ENCODE data around the gene ZMAT5.

ZMAT5 gene

GRCh38 chr22:29766632-29767170 is at the start of gene ZMAT5:
Gene ZMAT5 (minus strand): TSS chr22:29767007. CDS start chr22:29748544, 18,463 bp downstream.
- peak; percentile 92 for DNase-seq

DNA sequence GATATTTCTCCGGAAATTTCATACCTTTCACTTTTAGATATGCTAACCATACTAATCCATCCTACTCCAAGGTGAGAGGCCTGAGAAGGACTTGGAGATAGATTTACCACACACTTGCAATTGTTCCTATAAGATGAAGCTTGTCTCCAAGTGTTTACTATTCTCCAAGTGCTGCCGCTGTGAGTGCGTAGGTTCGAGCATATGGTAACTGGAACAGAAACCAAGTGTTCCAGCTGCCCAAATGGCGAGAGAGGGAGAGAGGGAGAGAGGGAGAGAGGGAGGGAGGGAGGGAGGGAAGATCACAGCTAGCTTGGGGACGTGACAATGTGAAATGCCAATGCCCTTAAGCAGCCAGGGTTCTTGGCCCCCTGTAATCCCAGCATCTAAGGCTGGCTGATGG is 49.7 kb upstream of the ZMAT5 start:
- no peak for DNase-seq

- no peak for DNase-seq
Observed at GRCh38 chr22:29816128-29816527, 49.3 kb upstream of the ZMAT5 start.

GRCh38 chr22:29815580-29815979 is 48.8 kb upstream of the ZMAT5 start:
- DNase-seq: no peak

DNA sequence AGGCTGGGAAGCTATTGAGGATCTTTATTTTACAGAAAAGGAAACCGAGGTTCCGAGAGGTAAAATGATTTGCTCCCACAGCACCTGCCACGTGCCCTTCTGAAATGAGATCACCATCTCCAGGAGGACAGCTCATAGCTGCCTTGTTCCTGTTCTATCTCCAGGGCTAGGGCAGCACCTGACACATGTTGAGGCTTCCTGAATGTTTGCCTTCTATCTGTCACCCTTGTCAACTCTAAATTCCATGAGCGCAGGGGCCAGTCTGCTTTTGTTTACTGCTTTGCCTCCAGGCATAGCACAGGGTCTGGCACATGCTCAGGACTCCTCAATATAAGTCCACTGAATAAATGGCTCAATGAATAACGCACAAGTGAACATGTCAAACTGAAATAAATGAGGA is 47.2 kb upstream of the ZMAT5 start:
- no peak for DNase-seq

DNA sequence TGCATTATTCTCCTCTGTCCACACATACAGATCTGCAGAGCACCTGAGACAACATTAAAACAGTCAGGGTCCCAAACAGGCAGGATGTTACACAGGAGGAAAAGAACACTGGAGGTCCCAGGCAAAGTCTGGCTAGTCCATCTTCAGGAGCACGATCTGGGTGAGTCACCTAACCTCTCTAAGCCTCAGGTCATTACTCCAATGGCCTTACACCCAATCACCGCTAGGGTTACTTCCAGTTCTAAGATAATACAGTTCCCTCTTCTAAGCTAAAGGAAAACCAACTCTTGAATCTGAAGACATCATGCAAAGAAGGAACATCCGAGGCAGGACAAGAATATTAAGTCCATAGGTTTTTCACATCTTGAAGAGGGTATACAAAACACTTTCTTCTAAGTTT is 46.8 kb upstream of the ZMAT5 start:
- no peak for DNase-seq

GRCh38 chr22:29813126-29813525 is 46.3 kb upstream of the ZMAT5 start:
- no peak for DNase-seq

DNA sequence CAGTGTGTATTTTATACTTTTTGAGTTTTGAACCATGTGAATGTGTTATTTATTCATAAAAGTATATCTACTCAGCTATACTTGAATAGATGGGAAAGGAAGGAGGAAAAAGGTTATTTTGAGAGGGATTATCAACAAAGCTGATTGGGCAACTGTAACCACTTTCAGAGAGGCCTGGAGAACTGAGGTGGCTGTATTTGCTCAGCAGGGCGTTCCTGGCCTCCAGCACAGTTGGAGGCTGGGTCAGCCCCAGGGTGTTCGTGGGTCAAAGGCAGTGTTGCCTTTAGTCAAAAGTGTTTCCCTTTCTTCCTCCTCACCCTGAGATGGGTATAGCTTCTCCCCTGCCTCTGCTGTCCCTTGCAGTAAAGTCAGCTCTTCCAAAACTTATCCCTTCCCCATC is 44.6 kb upstream of the ZMAT5 start:
- DNase-seq: no peak

GRCh38 chr22:29810216-29810615 is 43.4 kb upstream of the ZMAT5 start:
- no peak for DNase-seq

DNA sequence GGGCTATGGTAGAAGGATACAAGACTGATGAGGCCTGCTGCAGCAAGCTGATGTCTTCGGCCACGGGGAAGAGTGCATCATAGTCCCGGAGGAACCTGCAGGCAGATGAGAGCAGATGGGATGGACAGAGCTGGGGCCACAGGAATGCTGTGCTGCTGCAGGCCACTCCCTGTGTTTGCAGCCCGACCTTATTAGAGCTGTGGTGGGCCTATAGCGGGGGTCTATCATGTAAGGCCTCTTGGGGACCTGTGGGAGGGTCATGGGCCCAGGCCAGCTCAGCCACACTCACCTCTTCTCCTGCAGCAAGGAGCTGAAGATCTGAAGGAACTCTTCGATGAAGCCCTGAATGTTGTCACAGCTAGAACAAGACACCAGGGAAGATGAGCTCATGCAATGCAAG is 39.4 kb upstream of the ZMAT5 start:
- no peak for DNase-seq

DNA sequence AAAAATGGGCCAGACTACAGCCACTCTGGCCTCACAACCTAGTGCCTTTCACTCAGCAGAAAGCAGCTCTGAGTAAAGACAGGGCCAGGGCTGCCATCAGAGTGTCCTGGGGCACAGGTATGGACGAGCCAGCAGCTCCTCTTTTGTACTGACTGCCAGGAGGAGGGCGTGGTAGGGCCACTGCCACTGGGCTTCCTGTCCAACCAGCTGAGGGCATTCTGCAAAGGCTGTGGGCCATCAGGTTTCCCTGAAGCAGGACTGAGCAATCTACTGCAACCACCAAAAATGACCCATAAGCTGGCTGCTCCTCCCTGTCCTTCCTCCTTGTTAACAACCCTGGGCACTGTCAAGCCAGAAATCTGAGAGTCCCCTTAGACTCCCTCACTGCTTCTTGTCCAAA is 38.2 kb upstream of the ZMAT5 start:
- no peak for DNase-seq

DNA sequence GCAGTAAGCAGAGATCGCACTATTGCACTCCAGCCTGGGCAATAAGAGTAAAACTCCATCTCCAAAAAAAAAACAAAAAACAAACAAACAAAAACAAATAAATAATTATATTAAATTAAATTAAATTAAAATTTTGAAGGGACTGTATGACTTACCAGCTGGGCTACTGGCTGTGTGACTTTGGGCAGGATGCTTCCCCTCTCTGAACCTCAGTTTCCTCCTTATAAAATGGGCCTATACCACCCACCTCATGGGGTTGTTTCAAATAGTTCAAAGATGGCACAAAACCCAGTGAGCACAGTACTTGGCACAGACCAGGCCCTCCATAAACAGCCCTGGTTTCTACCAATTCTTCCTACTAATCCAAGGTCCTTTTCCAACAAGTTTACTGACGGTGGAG is 36.4 kb upstream of the ZMAT5 start:
- no peak for DNase-seq

- no peak for DNase-seq
Observed at GRCh38 chr22:29801796-29802195, 35.0 kb upstream of the ZMAT5 start.

- no peak for DNase-seq
Observed at GRCh38 chr22:29801153-29801552, 34.3 kb upstream of the ZMAT5 start.

DNA sequence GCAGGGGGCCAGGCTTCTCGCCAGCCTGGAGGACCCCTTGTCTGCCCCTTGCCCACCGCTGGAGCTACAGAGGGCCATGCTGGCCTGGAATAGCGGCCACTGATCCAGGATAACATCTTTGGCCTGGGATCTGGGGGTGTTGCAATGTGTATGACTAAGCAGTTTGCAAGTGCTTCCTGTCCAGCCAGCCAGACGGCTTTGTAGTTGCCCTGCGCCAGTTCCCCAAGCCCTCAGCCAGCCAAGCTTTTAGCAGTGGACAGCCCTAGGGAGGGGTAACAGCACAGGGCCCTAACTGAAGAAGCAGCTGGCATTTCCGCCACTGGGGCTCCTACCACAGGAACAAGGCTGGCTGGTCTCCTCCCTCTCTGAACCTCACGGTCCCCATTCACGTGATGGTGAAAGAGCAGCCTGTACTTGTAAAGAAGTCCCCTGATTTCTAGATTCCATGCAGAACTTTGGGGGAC is 32.4 kb upstream of the ZMAT5 start:
- no peak for DNase-seq

DNA sequence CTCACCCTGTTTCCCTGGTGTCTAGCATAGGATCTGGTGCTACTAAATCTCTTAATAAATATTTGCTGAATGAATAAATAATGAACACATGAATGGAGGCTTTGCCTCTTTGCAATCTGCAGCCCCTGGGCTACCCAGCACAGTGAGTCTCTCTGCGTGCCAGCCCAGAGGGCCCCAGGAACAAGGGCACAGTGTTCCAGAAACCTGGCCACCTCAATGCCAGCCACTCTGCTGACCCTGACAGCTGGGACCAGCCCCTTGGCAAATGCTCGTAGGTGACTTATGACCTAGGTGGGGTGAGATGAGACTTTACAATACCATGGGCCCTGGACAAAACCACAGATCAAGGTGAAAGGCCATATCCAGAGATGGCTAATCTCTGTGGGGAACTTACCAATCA is 32.0 kb upstream of the ZMAT5 start:
- DNase-seq: no peak

DNA sequence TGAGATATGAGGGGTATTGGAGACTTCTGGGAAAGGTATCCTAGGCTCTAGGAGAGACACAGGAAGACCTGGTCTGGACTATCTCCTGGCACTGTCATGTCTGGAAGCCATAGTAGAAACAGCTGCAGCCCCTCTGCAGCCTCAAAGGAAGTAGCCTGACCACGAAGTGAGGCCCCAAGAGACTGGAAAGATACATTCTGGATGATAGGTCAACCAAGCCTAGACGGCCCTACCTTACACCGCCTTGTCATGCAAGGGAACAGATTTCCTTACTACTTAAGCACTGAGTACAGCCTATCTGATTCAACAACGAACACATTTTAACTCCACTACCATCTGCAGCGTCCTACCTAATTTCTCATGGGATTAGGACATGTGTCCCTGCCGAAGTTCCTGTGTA is 31.5 kb upstream of the ZMAT5 start:
- no peak for DNase-seq

DNA sequence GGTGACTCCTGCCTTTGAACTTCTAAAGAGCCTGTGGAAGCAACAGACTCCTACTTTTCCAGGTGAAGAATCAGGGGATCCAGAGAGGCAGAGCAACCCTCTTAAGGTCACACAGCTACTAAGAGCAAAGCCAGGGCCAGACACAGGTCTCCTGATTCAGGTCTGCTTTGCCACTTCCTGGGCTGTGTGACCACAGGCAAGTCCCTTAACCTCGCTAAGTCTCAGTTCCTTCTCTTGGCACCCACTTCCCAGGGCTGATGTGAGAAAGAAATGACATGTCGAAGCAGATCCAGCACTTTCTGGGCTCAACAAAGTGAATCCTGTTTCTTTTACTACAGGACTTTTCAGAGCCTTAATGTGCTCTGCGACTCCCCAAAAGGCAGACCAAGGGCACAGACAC is 30.5 kb upstream of the ZMAT5 start:
- no peak for DNase-seq

GRCh38 chr22:29795663-29796062 is 28.9 kb upstream of the ZMAT5 start:
- no peak for DNase-seq

GRCh38 chr22:29793396-29793795 is 26.6 kb upstream of the ZMAT5 start:
- DNase-seq: no peak

GRCh38 chr22:29790061-29790460 is 23.3 kb upstream of the ZMAT5 start:
- no peak for DNase-seq

- DNase-seq: no peak
Observed at GRCh38 chr22:29788339-29789279, 21.8 kb upstream of the ZMAT5 start.

DNA sequence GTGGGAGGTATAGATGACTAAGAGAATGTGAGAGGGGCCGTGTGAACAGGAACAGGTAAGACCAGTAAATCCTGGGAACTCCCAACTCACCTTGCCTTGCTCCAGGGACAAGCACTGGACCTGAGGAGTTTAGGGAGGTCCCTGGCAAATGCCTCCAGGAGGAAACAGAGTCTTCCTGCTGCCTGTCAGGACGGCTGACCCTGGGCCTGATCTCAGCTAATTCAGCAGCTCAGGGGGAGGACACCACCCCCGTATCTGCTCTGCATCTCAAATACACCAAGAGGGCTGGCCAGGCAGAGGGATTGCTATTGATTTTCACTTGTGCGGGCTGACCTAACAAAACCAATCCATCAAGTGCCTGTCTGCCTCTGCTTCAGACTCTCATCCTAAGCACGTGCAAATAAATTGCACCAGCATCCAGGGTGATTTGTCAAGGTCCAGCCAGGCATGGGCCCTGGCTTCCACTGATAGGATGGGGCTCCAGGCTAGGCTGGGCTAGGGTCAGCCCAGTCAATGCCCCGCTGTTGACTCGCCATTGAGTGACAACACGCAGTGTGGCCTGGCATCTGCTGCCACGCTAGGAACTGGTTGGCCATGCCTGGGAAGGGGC is 20.7 kb upstream of the ZMAT5 start:
- DNase-seq: no peak

DNA sequence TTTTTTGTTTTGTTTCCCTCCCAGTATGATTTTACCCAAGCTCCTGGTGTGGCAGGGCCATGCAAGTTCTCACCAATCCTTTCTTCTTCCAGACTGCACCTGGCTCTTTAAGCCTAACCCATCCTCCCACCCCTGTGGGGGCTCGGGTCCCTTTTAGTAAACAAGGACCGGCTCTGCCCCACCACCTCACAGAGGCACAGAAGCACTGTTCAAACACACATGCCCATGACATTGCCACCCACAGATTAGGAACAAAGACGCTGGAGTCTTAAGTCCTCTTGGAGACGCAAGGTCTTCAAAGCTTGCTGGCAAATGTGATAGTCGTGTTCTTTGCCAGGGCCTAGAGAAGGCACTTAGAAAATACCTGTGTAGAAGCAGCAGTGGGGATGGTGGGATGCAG is 19.2 kb upstream of the ZMAT5 start:
- no peak for DNase-seq

Measured in stimulated activated naive CD4-positive, alpha-beta T cell treated with Interleukin-2 at 50 U/mL for 16 hours (primary cell).